ENCODE data around the gene NET1. TPM values are rescaled to one million over a fixed set of nuclear protein-coding genes. Genes with fewer than 3 reads are reported as not detected.

Gene NET1
- total and polyA plus RNA-seq, 2 donors (not counting 3 experiments of a cell fraction or from before 2014, with no cell fraction given), result 14.4 to 46.3 TPM

DNA sequence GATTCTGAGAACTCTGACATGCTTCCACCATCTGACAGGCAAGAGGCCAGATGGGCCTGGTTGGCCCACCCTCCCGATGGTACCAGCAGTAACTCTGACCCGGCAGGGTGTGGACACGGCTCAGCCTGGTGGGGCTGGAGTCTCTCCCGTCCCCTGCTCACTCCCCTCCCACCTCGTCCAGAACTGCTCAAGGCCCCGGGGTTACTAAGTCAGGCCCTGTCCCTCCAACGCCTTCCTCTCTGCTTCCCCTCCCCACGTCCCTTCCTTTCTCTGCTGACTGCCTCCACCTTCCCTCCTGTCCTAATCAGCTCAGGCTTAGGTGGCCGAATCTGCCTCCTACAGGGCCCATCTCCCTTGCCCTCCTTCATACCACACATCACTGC lies 74.5 kb downstream of the NET1 start:
- FAIRE-seq (no peak), DNase-seq (ENCODE audit: low read depth, low spot score) (no peak)

More for the DNA sequence above, 74.5 kb downstream of the NET1 start:
- Histone ChIP-seq H3K4me3 (replicated peaks in 1 of 3; ENCODE audit: insufficient read depth in 1 of 3, low read depth in 1 of 3, low read length in 3 of 3) (no peak overlapping the region), H4K20me1 (replicated peaks; ENCODE audit: control insufficient read depth, extremely low read depth, insufficient read depth, low read length) (no peaks in the 10 kb centered on the region), H2AFZ (ENCODE audit: low read depth, low read length) (no peak overlapping the region), H3K9me1 (replicated peaks; ENCODE audit: control insufficient read depth, extremely low read depth, insufficient read depth, low read length) (no peaks in the 10 kb centered on the region), H3K79me2 (ENCODE audit: control insufficient read depth, insufficient read depth, low read length) (no peaks in the 10 kb centered on the region), H3K4me1 (ENCODE audit: control insufficient read depth, extremely low read depth, insufficient read depth, low read length) (no peaks in the 10 kb centered on the region), H3K36me3 (ENCODE audit: control insufficient read depth in 2 of 2, extremely low read depth in 1 of 2, insufficient read depth in 2 of 2, low read length in 2 of 2) (no peaks in the 10 kb centered on the region), H3K9me3 (replicated peaks; ENCODE audit: control insufficient read depth, insufficient read depth, low read length) (no peaks in the 10 kb centered on the region), H3K4me2 (ENCODE audit: insufficient read depth, low read length) (no peak overlapping the region), H3K27me3 (ENCODE audit: control insufficient read depth in 2 of 2, insufficient read depth in 2 of 2, low read length in 2 of 2) (no peaks in the 10 kb centered on the region), H3K9ac (replicated peaks; ENCODE audit: extremely low read depth, insufficient read depth, low read length) (no peak overlapping the region), H3K27ac (ENCODE audit: insufficient read depth, low read depth, low read length) (no peak overlapping the region)
- TF ChIP-seq FOS (IDR thresholded peaks at IDR 0.05; ENCODE audit: borderline replicate concordance, insufficient read depth, low read length), result no peak
- TF ChIP-seq, protein P1, sequence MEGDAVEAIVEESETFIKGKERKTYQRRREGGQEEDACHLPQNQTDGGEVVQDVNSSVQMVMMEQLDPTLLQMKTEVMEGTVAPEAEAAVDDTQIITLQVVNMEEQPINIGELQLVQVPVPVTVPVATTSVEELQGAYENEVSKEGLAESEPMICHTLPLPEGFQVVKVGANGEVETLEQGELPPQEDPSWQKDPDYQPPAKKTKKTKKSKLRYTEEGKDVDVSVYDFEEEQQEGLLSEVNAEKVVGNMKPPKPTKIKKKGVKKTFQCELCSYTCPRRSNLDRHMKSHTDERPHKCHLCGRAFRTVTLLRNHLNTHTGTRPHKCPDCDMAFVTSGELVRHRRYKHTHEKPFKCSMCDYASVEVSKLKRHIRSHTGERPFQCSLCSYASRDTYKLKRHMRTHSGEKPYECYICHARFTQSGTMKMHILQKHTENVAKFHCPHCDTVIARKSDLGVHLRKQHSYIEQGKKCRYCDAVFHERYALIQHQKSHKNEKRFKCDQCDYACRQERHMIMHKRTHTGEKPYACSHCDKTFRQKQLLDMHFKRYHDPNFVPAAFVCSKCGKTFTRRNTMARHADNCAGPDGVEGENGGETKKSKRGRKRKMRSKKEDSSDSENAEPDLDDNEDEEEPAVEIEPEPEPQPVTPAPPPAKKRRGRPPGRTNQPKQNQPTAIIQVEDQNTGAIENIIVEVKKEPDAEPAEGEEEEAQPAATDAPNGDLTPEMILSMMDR (IDR thresholded peaks at IDR 0.05; ENCODE audit: extremely low read depth in 1 of 2, insufficient read depth in 1 of 2, low read depth in 1 of 2, low read length in 2 of 2), result no peak
- TF ChIP-seq GATA2 (IDR thresholded peaks at IDR 0.05; ENCODE audit: insufficient read depth, insufficient read length, low read depth, low read length), result no peak
- no peak for TF ChIP-seq MYC (IDR thresholded peaks at IDR 0.05; ENCODE audit: low read depth, low read length)
- TF ChIP-seq, protein P2, sequence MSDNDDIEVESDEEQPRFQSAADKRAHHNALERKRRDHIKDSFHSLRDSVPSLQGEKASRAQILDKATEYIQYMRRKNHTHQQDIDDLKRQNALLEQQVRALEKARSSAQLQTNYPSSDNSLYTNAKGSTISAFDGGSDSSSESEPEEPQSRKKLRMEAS (IDR thresholded peaks at IDR 0.05; ENCODE audit: insufficient read depth, insufficient read length), result no peak
- no peak for TF ChIP-seq JUN (IDR thresholded peaks at IDR 0.05; ENCODE audit: borderline replicate concordance, insufficient read depth, insufficient read length, low read depth)
- no peak for TF ChIP-seq EZH2 (IDR thresholded peaks at IDR 0.05; ENCODE audit: borderline replicate concordance, low read depth, low read length, severe bottlenecking)
- no peak for TF ChIP-seq POLR2AphosphoS5 (IDR thresholded peaks at IDR 0.05; ENCODE audit: insufficient read depth, low read depth, low read length)
- TF ChIP-seq POLR2A (IDR thresholded peaks at IDR 0.05; ENCODE audit: low read depth, low read length), result no peak
- dilution Hi-C loops (cut with MboI; ENCODE audit: extremely low pct_ligation_motif_present, low sequenced_read_pairs) (no loop called here), intact Hi-C loops (cut with micrococcal nuclease) (no loop called here)
- BruUV-seq (replicated peaks), result no TSS peak
- ChIA-PET CTCF (no interaction called here), POLR2A (no interaction called here)
